GM12874 (cell line): ENCODE data around the gene DCTN2.

Source experiments
- CTCF ChIP-seq: IDR thresholded peaks from 2 replicates; pipeline ENCODE4 v1.5.1; 2011; ENCODE audit warnings: low read depth, mild to moderate bottlenecking, control low read depth, low read length, moderate library complexity; ENCODE audit not compliant: insufficient read depth

Gene DCTN2

GRCh38 chr12:57526477-57527126, 20.4 kb downstream of the DCTN2 start:
- TF ChIP-seq CTCF, result no peak

GRCh38 chr12:57525615-57526383, 21.2 kb downstream of the DCTN2 start:
- TF ChIP-seq CTCF, result no peak

GRCh38 chr12:57524814-57525614, 22.0 kb downstream of the DCTN2 start:
- TF ChIP-seq CTCF, result no peak

GRCh38 chr12:57523706-57524614, 23.0 kb downstream of the DCTN2 start:
- no peak for TF ChIP-seq CTCF

- TF ChIP-seq CTCF, result no peak
These were observed 23.9 kb downstream of the DCTN2 start for GRCh38 chr12:57522887-57523705.

- TF ChIP-seq CTCF, result no peak
These were observed 24.7 kb downstream of the DCTN2 start, which contains the start of gene MBD6 for GRCh38 chr12:57522011-57522886. Gene MBD6, plus strand, starts transcription at chr12:57522824. Its CDS starts 1,480 bp downstream, at chr12:57524304.
